ENCODE results near the gene TBL1X.

DNA sequence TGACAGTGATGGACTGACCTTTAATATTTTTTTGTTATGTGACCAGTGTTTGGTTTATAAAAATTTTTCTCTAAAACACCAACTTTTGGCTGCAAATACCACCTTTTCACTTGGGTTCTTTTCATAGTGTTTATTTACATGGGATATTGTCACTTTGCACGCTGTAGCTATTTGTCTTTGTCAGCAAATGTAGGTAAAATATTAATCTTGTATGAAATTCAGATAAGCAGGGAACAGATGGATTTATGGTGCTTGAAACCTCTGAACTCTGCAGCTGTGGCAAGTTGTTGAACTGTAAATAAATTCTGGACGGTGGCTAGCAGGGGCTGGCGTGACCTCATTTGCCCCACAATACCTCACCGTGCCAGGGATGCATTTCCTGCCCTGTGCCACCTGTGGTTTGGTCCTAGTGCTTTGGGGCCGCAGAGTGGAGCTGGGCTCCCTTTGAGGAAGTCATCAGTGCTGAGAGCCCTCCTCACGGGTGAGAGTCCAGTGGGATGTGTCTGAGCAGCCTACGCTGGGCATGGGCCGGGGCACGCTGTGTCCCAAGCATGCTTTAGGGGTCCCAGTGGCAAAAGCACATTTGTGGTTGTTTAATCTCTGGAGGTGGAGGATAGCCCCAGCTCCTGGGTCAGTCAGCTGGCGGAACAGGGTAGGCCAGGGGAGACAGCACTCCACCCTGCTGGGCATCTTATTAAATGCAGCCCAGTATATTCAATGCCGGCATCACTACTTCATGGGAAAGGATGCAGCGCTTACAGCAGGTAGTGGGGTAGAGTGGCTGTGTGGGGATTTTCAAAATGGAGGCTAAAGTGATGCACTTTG, 108.6 kb downstream of the TBL1X start:
- TF ChIP-seq, protein P1, sequence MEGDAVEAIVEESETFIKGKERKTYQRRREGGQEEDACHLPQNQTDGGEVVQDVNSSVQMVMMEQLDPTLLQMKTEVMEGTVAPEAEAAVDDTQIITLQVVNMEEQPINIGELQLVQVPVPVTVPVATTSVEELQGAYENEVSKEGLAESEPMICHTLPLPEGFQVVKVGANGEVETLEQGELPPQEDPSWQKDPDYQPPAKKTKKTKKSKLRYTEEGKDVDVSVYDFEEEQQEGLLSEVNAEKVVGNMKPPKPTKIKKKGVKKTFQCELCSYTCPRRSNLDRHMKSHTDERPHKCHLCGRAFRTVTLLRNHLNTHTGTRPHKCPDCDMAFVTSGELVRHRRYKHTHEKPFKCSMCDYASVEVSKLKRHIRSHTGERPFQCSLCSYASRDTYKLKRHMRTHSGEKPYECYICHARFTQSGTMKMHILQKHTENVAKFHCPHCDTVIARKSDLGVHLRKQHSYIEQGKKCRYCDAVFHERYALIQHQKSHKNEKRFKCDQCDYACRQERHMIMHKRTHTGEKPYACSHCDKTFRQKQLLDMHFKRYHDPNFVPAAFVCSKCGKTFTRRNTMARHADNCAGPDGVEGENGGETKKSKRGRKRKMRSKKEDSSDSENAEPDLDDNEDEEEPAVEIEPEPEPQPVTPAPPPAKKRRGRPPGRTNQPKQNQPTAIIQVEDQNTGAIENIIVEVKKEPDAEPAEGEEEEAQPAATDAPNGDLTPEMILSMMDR (optimal IDR thresholded peaks at IDR 0.05 in 1 of 3, IDR thresholded peaks at IDR 0.05 in 1 of 3, conservative IDR thresholded peaks at IDR 0.05 in 1 of 3; ENCODE audit: extremely low read depth in 1 of 3, insufficient read depth in 2 of 3, low read length in 3 of 3) = no peak
- no peak for TF ChIP-seq EZH2 (IDR thresholded peaks at IDR 0.05; ENCODE audit: low read length)

Data from keratinocyte (primary cell).